Glomerular endothelial cell (primary cell): Measurements from ENCODE around the gene AEBP2. TPM values are rescaled to one million over a fixed set of nuclear protein-coding genes. Genes with fewer than 3 reads are reported as not detected.
"Not testable (repeated sequence)": the region's sequence is repeated elsewhere in the genome, so short reads cannot be mapped to it uniquely, and the experiment has no call there.

Experiments
- DNase-seq: peaks from one replicate; pipeline ENCODE4 v3.0.0-alpha.2; 2011; ENCODE audit warnings: low read depth, low spot score; ENCODE audit errors: extremely low read depth
- total RNA-seq: library from RNA; depleted of rRNA; stranded (reverse); fragments of >200 nt; gene quantifications from 2 replicates; pipeline ENCODE4 v1.2.3, GENCODE V29; 2015

AEBP2 gene
- total RNA-seq, 1 donor from 2014 or later: 24.7 TPM

DNA sequence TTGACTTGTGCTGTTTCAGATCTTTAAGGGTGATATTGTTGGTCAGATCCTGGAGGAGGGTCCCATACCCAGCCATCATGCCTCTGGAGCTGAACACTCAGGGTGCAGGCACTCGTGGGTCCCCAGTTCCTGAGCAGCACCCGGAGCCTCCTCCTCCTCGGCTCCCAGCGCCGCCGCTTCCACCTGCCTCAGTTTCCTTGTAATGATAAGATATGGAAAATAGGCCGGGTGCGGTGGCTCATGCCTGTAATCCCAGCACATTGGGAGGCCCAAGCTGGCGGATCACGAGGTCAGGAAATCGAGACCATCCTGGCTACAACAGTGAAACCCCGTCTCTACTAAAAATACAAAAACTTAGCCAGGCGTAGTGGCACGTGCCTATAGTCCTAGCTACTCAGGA, 20.2 kb upstream of the AEBP2 start:
- DNase-seq: no peak

- DNase-seq: no peak
Measured at GRCh38 chr12:19421503-19422282, 17.6 kb upstream of the AEBP2 start.

DNA sequence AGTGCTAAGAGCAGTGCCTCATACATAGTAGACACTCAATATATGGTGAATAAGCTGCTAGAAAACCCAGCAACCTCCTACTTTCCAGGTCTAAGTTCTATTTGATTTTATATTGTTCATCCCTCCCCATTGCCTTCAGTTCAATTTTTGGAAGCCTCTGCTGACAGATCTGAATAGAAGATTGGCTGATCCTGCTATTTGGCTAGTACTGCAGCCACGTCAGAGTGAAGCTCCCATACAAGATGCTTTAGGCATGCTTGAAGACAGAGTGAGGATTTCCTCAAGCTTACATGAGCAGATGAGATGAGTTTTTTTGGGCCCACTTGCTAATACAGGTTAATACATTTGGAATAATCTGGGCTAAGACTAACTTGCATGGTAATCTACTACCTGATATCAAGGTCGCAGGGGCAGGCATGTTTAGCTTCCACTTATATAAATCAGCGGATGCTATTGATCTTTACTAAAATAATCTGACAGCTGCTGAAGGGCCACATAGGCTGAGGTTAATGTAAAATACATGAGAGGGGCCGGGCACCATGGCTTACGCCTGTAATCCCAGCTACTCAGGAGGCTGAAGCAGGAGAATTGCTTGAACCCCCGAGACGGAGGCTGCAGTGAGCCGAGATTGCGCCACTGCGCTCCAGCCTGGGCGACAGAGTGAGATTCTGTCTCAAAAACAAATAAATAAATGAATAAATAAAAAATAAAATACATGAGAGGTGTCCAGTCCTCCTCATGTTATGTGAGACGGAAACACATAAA, 15.9 kb upstream of the AEBP2 start:
- no peak for DNase-seq

GRCh38 chr12:19428246-19428645, 11.0 kb upstream of the AEBP2 start:
- DNase-seq: no peak

DNA sequence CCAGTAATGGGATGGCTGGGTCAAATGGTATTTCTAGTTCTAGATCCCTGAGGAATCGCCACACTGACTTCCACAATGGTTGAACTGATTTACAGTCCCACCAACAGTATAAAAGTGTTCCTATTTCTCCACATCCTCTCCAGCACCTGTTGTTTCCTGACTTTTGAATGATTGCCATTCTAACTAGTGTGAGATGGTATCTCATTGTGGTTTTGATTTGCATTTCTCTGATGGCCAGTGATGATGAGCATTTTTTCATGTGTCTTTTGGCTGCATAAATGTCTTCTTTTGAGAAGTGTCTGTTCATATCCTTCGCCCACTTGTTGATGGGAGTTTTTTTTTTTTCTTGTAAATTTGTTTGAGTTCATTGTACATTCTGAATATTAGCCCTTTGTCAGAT, 9.8 kb upstream of the AEBP2 start:
- not testable (repeated sequence) for DNase-seq

GRCh38 chr12:19430988-19431387, 8.3 kb upstream of the AEBP2 start:
- no peak for DNase-seq

GRCh38 chr12:19431407-19432308, 7.6 kb upstream of the AEBP2 start:
- peak; percentile 37 for DNase-seq

DNA sequence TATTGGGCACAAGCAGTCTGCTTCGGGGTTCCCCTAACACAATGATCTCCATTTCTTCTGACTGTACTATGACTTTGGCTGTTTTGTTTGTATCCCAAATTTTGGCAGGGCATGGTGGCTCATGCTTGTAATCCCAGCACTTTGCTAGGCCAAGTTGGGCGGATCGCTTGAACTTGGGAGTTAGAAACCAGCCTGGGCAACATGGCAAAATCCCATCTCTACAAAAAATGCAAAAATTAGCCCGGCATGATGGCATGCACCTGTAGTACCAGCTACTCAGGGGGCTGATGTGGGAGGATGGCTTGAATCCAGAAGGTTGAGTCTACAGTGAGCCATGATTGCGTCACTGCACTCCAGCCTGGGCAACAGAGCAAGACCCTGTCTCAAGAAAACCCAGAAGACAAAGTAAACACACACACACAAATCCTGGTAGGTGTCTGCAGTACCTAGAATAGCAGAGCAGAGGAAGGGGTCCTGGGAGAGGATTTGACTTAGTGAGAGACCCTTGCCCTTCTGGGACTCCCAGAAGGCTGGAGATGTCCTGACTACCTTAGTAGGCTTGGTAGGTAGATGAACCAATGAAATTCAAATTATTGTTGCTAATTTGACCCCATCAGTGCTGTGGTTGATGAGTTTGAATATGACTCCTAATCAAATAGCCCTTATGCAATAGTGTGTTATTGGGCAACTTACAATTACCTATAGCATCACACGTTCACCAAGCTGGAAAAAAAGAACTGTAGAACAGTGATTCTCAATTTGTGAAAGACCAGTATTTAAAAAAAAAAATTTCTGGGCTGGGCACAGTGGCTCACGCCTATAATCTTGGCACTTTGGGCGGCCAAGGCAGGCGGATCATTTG, 6.8 kb upstream of the AEBP2 start:
- no peak for DNase-seq

- DNase-seq: no peak
Measured at GRCh38 chr12:19434538-19434937, 4.8 kb upstream of the AEBP2 start.

DNA sequence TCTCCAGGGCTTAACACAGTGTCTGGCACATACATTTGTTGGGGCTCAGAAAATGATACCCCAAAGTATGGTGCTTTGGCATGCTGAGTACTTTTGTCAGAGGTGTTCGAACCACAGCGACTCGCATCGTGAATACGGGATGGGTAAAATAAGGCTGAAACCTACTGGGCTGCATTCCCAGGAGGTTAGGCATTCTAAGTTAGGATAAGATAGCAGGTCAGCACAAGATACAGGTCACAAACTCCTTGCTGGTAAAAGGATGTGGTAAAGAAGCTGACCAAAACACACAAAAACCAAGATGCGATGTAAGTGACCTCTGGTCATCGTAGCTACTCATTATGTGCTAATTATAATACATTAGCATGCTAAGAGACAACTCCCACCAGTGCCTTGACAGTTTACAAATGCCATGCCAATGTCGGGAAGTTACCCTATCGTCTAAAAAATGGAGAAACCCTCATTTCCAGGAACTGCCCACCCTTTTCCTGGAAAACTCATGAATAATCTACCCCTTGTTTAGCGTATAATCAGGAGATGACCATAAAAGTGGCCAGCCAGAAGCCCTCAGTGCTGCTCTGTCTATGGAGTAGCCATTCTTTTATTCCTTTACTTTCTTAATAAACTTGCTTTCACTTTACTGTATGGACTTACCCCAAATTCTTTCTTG, 3.3 kb upstream of the AEBP2 start:
- no peak for DNase-seq

- no peak for DNase-seq
Measured at GRCh38 chr12:19436931-19437330, 2.4 kb upstream of the AEBP2 start.

DNA sequence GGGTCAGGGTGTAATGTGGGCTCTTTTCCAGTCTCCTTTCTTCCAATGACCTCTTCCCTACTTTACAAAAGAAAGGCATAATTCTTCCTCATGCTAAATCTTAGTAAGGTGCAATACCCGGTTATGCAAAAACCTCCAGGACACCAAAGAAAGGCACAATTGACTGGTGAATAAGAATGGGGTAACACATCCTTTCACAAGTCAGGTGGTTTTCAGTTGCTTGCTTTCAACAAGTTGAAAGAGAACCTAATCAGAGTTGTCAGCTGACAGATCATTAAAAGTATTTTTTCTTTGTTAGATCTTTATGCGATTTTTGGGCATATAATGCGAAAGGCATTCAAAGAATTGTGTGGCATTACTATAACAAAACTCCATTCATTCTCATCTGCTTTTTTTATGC, 1.3 kb upstream of the AEBP2 start:
- DNase-seq: no peak

GRCh38 chr12:19440019-19440858, 947 bp downstream of the AEBP2 start:
- DNase-seq: no peak

- DNase-seq: no peak
Measured at GRCh38 chr12:19440916-19441315, 1.6 kb downstream of the AEBP2 start.

DNA sequence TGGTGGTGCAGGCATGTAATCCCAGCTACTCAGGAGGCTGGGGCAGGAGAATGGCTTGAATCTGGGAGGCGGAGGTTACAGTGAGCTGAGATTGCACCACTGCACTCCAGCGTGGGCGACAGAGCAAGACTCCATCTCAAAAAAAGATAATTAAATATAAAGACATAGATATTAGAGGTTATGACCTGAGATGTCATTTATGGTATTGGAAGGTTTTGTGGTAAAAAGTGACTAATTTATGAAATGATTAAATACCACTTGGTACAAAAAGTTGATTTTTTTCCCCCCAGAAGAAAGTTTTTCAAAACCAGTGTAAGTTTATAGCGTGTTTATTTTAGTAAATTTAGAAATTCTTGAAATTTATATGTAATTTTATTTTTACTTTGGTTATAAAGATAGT, 4.3 kb downstream of the AEBP2 start:
- DNase-seq: no peak

DNA sequence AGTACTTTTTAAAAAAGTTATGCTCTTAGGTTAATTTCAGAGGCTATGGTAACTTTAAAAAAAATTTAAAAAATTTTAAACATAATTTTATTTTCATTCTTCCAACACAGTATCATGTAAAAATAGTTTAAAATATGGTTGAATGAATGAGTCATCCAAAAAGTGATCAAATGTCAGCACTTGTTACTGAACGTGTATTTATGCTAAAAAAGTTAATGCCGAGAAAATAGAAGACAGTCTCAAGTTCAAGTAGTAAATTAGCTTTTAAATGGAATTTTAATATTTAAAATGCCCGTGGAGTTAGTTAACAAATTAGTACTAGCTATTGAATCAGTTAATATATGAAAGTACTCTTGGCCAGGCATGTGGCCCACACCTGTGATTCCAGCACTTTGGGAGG, 4.8 kb downstream of the AEBP2 start:
- no peak for DNase-seq

GRCh38 chr12:19447386-19447785, 8.1 kb downstream of the AEBP2 start:
- no peak for DNase-seq

- no peak for DNase-seq
Measured at GRCh38 chr12:19449814-19450213, 10.5 kb downstream of the AEBP2 start.

- DNase-seq: no peak
Measured at GRCh38 chr12:19450362-19450761, 11.1 kb downstream of the AEBP2 start.
